ENCODE measurements around the gene TFRC.
"Not testable (repeated sequence)": the region's sequence is repeated elsewhere in the genome, so short reads cannot be mapped to it uniquely, and the experiment has no call there.

TFRC gene

DNA sequence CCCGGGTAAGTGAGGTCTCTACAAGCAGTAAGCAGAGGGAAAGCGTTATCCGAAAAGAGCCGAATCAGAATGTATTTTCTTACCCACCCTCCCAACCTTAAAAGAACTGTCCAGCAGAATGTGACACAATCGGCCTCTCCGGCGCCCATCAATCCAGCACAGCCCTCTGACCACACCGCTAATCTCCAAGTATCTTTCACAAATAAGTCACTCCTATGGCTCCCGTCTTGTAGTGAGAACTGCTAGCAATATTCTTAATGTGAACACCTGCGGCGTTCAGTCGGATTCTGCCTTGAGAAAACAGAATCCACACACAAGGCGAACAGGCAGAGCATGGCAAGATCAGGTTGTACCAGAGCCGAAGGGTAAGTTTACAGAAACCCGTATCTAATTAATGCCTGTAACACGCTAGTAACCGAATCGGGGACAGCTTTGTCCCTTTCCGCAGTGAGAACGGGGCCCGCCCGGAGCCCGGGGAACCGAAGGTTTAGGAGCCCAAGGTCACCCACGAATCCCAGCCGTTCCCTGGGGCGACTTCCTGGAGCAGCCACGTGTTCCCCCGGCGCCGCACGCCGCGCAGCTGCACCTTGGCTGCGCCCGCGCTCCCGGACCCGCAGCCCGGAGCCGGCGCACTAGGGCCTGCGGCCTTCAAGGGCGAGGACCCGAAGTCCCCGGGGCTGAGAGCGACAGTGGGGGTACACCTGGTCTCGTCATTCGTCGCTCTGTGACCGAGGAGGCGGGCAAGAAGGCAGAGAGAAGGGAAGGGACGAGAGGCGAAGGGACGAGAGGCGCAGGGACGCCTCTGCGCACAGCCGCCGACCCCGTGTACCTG, 672 bp downstream of the TFRC start:
- DNase-seq (ENCODE audit: low spot score): peak; percentile 64

DNA sequence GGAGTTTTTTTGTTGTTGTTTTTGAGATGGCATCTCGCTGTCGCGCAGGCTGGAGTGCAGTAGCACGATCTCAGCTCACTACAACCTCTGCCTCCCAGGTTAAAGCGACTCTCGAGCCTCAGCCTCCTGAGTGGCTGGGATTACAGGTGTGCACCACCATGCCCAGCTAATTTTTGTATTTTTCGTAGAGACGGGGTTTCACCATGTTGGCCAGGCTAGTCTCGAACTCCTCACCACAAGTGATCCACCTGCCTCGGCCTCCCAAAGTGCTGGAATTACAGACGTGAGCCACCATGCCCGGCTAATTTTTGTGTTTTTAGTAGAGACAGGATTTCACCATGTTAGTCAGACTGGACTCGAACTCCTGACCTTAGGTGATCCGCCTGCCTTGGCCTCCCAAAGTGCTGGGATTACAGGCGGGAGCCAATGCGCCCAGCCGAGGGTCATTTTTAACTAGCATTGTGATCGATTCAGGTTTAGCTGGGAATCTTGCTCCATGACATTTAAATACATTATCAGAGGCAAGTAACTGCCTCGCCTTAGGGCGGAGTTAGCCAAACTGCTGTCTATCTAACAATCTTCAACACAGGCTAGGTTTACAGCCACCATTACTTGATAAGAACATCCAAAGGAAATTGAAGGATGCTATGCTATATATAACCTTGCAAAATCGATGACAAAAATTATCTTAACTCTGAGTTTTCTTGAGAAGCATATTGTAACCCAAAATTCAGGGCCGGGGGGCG, 1.6 kb downstream of the TFRC start:
- not testable (repeated sequence) for DNase-seq (ENCODE audit: low spot score)

DNA sequence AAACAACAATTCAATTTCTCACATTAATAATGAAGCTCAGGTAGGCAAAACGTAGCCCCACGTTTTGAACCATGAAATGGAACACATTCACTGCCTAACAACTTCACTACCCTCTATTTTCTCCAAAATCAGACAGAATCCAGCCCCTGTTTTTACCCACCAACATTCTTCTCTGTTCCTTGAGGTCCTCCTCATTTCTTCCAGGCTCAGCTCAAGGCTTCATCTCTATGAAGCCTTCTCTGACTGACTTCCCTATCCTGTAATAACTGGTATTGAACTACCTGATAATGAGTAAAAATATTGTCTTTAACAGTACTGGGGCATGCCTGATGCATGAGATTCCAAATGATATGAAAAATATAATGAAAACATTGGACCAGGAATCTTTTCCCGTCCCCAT, 2.2 kb downstream of the TFRC start:
- DNase-seq (ENCODE audit: low spot score): no peak

DNA sequence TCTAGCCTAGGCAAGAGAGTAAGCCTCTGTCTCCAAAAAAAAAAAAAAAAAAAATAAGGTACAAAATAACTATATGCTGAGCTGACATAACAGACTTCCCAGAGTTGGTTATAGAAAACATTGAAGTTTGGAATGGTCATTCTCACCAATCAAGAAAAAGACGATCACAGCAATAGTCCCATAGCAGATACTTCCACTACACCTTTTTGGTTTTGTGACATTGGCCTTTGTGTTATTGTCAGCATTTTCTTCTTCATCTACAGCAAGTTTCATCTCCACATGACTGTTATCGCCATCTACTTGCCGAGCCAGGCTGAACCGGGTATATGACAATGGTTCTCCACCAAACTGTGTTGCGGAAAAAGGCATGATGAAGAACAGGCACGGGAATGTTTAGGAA, 6.9 kb downstream of the TFRC start:
- no peak for DNase-seq (ENCODE audit: low spot score)

DNA sequence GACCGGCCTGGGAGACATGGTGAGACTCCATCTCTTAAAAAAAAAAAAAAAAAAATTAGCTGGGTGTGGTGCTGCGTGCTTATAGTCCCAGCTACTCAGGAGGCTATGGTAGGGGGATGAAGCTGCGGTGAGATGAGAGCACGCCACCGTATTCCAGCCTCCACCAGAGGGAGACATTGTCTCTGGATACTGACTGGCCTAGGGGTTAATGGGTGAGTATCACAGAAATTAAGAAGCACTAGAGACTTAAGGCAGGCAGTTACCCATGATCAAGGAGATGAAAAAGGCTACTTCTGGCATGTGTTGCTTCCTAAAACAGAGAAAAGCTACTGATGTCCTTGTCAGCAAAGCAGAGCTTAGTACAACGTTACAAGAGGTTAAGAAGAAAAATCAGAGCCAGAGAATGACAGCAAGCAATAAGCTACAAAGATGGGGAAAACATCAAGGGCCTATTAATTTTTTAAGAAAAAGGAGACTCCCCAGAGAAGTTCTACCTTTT, 8.6 kb downstream of the TFRC start:
- DNase-seq (ENCODE audit: low spot score): peak; percentile 75

DNA sequence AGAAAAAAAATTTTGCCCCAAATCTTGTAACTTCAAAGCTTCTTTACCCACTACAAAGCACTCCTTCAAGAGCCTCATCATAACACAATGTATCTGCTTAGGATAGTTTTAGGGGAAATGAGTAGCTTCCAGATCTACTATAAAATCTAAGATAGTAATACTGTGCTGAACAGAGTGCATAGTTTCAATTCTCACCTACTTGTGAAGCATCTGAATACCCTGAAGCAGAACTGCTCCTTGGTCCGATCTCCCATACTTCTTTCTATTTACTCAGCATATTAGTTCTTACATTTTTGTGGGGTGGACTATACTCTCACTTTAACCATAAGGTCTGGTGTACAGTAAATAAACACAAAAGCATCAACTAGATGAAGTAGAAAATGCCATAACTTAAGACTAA, 9.6 kb downstream of the TFRC start:
- no peak for DNase-seq (ENCODE audit: low spot score)

DNA sequence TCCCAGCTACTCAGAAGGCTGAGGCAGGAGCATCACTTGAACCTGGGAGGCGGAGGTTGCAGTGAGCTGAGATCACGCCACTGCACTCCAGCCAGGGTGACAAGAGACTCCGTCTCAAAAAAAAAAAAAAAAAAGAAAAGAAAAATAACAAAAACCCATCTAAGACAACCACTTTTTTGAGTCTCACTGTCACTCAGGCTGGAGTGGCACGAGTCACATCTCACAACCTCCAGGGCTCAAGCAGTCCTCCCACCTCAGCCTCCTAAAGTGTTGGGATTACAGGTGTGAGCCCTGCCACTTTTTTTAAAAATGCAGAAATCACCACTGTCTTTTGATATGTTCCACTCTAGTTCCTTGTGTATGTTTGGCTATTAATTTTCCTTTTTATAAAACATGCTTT, 13.1 kb downstream of the TFRC start:
- not testable (repeated sequence) for DNase-seq (ENCODE audit: low spot score)

DNA sequence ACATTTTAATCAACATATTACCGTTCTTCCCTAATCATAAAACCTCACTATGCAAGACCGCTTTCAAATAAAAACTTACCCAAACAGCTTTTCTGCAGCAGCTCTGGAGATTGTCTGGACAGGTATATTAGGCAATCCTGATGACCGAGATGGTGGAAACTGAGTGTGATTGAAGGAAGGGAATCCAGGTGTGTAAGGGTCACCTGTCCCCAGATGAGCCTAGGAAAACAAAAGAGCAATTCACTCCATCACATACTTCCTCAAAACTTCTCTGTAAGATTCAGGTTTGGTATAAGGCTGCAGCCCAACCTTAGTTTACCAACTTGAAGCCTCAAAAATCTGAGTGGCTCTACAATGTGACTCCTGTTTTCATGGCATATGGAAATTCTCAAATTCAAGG, 14.5 kb downstream of the TFRC start:
- DNase-seq (ENCODE audit: low spot score): no peak

DNA sequence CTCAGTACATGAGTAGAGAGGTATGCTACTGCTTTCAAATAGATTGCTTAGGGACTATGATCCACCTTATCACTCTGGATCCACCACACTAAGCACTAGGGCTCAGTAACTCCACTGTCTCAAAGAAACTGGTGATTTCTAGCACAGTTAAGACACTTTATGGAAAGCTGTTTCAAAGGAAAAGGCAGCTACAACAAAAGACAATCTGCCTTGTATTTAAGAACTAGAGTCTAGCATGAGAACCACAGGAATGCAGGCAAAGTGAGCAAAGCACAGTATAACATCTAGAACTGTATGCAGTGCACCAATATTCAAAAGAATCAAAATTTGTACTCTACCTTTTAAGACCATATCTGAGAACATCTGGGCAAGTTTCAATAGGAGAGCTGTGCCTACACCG, 17.9 kb downstream of the TFRC start:
- DNase-seq (ENCODE audit: low spot score): no peak

DNA sequence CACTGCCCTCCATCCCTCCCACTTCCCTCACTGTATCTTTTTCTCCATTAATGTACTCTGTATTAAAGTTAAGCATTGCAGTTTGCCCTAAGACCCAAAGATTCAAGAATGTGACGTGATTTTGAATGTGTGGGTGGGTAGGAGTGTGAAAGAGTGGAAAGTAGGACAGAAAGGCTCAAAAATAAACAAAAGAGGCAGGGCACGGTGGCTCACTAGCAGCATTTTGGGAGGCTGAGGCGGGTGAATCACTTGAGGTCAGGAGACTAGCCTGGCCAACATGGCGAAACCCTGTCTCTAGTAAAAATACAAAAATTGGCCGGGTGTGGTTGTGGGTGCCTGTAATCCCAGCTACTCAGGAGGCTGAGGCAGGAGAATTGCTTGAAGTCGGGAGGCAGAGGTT, 18.4 kb downstream of the TFRC start:
- no peak for DNase-seq (ENCODE audit: low spot score)

DNA sequence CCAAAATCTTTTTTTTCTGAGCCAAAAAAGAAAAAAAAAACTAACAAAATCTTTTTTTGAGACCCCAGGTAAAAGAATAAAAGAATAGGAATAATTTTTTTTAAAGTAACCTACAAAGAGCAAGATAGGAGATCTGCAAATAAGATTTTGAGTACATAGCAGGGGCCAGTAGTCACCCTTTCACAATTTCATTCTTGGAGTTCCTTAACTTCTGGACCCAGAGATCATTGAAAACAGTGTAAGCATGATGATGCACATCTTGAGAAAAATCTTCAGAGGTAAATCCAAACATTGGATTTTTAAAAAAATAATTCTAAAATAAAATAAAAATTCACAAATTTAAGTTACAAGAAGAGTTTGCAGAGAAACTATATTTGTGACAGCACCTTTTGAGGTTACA, 18.8 kb downstream of the TFRC start:
- DNase-seq (ENCODE audit: low spot score): peak; percentile 10

DNA sequence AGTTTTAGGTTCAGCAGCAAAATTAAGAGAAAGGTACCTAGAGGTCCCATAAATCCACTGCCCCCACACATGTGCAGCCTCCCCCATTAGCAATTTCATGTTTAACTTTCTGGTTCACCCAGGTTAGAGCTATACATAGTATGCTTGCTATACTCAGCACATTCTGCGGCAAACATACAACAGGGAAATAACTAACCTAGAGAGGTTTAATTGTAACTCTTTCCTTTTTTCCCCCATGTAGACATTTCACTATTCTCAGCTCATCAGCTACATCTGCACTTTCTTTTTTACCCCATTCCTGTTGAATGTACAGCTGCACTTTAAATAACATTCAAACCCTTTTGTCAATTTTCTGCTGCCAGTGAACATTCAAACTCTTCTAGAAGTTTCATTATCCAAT, 21.1 kb downstream of the TFRC start:
- DNase-seq (ENCODE audit: low spot score): no peak

DNA sequence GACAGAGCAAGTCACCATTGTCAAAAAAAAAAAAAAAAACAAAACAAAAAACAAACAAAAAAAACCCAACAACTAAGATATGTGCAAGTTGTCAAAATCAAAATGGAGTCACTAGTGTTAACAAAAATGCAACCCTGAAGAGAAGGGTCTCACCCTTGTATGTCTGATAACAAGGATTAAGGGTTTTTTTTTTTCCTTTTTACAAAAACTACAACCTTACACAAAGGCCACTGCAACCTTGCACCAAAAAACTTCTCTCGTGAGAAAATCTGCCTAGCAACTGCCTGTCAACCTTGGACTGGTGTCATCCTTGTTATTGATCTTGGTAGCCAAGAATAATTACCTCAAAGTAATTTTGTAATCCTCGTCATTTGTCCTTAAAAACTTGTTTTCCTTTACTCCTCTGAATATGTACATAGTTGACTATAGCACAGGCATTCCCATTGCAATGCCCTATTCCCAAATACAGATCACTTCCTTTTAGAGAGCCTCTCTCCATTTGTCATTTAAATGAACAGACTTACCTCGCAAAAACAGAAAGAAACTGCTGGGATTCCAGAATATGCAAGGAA, 24.0 kb downstream of the TFRC start:
- no peak for DNase-seq (ENCODE audit: low spot score)

DNA sequence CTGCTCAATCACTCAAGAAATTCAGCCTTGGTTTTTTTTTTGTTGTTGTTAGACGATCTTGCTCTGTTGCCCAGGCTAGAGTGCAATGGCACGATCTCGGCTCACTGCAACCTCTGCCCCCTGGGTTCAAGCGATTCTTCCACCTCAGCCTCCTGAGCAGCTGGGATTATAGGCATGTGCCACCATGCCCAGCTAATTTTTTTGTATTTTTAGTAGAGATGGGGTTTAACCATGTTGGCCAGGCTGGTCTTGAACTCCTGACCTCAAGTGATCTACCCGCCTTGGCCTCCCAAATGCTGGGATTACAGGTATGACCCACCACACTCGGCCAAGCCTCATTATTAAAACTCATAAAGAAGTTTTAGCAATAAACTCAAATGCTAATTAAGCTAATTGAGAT, 25.5 kb downstream of the TFRC start:
- not testable (repeated sequence) for DNase-seq (ENCODE audit: low spot score)

DNA sequence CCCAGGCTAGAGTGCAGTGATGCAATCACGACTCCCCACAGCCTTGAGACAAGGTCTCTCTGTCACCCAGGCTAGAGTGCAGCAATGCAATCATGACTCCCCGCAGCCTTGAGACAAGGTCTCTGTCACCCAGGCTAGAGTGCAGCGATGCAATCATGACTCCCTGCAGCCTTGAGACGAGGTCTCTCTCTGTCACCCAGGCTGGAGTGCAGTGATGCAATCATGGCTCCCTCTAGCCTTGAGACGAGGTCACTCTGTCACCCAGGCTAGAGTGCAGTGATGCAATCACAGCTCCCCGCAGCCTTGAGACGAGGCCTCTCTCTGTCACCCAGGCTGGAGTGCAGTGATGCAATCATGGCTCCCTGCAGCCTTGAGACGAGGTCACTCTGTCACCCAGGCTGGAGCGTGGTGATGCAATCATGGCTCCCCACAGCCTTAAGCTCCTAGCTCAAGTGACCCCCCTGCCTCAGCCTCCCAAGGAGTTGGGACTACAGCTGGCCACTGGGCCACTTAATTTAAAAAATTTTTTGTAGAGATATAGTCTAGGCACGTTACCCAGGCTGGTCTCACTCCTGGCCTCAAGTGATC, 26.1 kb downstream of the TFRC start:
- no peak for DNase-seq (ENCODE audit: low spot score)

DNA sequence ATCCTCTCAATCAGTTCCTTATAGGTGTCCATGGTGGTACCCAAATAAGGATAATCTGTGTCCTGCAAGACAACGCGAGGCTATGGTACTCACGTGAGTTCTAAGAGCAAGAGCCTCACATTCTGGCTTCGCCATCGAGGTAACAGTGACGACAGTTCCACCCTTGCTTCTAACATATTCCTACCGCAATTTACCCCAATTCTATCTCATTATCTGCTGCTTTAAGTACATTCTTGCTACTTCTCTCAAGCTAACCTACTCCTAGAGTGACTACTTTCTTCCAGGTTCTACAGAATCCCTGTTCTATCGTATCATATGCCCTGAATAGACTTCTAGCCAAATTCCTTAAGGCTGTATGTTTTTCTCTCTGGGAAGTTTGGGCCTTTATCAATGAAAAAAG, 26.6 kb downstream of the TFRC start:
- no peak for DNase-seq (ENCODE audit: low spot score)

DNA sequence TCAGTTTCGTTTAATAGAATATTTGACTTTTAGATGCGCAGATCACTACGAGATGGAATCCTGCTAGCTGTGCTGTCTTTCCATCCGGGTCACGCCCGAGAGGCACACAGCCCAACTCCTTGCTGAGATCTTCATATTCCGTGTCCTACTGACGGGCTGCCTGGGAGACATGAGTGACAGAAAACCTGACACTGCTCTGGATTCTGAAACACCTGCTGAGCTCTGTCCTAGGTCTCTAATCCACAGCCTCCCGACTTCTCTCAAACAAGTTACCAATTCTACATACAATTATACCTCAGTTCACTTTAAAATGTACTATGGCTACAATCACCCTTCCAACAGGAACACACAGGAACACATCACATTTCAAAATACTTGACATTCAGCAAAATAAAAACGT, 27.2 kb downstream of the TFRC start:
- no peak for DNase-seq (ENCODE audit: low spot score)

DNA sequence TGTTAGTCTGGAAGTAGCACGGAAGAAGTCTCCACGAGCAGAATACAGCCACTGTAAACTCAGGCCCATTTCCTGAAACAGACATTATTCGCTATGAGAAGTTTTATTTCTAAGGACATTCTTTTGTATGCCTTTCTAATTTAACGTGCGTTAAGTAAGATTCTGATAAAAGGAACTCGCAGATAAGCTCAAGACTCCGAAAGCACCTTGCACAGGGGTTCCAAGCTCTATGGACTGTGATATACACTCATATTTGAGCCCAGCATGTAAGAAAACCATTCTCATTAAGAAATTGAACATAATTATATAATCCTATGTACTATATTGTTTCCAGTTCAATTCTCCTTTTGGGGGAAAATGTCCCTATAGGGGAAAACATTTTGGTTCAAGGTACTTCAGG, 28.4 kb downstream of the TFRC start:
- DNase-seq (ENCODE audit: low spot score): no peak

DNA sequence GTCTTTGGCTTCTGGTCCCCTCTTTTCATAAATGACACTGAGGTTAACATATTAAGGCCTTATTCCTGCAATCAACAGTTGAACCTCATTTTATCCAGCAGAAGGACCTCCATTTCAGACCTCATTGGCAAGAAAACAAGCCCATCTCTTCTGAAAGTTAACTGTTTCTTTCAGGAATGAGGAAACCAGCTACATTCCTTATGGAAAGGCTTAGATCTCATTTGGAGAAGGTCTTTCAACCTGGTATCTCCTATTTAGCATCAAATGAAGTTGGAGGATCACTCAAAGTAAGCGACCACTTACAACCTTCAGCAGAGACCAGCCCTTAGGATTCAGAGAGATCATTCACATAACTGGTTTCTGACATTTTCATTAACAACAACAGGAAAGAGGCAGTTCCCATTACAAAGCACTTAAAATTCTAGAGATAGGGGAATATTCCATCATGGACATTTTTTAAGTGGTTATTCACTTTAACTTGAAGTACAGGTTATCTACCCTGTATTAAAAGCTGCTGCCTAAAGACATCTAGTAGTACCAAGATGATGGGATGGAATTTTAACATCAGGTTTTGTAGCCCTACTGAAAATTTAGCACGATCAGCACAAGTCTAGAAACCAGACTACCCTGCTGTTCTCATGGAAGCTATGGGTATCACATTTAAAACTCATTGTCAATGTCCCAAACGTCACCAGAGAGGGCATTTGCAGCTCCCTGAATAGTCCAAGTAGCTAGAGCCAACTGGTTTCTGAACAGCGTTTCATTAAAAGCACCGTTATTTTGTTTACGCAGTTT, 30.4 kb downstream of the TFRC start:
- no peak for DNase-seq (ENCODE audit: low spot score)

DNA sequence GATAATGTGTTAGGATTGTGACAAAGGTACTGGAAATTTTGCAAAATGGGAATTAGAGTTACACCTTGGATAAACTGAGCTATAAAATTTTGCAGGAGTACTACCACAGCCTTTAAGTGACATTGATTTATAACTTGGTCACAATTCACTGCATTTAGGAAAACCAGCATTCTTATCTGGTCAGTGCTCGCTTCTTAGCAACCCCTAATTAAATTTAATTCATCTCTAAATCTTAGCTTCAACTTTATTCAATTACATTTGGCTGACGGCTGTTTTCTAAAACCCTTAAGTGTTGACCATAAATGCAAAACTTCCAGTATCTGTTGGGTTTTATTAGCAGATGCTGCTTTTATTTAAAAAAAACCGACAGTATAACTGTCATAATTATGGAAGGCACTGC, 31.3 kb downstream of the TFRC start:
- no peak for DNase-seq (ENCODE audit: low spot score)

DNA sequence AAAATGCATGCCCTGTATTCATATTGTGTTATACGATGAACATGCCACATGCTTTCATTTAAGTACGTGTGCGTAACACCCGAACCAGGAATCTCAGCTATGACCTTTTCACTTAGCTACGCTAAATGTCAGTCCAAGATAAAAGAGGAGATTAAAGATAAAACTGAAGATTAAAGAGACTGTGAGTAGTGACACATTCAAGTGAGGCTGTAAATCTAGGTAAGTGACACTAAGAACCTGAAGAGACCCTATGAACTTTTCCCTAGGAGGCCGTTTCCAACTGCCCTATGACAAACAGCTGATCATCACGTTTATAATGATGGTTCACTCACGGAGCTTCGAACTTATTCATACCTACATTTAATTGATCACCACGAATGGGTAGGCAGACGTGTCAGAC, 32.2 kb downstream of the TFRC start:
- no peak for DNase-seq (ENCODE audit: low spot score)
